ENCODE measurements around the gene PSD4. TPM values are rescaled to one million over a fixed set of nuclear protein-coding genes. Genes with fewer than 3 reads are reported as not detected.

The PSD4 gene
- total RNA-seq, 4 donors from 2014 or later = 53.8 to 102 (median 88.0) TPM

DNA sequence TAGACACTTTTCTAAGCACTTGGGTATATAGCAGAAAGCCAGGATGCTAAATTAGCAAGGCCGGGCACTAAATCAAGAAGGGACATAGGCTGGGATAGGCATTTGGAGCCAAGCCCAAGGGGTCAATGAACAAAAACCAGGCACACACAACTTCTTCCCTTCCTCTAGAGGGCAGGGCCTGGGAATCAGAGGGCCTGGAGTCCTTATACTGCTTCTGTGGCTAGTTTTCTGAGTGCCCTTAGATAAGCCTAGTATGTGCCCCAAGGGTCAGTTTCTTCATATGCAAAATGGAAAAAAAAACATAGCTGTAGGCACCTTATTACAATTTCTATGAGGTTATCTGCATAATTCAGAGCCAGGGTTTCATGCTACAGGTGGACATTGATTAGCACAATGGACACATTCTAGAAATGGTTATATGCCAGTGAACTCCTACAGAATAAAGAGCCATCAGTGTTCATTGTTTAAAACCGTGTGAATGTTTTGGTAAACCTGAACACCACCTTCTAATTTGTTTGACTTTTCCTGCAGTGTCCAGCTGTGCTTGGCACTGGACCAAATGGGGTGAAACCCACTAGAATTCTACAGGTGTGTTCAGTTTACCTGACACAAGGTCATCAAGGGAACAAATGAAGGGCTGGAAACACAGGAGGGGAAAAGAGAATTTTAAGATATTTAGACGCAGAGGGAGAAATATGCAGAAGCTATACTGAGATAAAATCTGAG is 55.4 kb downstream of the PSD4 start:
- 75% methylated on average over 3 of the region's 3 CpGs for WGBS
- peaks cover 11% of the 10 kb centered on the region for H3K4me1 ChIP-seq
- no peak overlapping the region for H3K27ac ChIP-seq
- H3K36me3 ChIP-seq = no peaks in the 10 kb centered on the region
- no peaks in the 10 kb centered on the region for H3K27me3 ChIP-seq
- no peaks in the 10 kb centered on the region for H3K9me3 ChIP-seq
- no peak for DNase-seq (ENCODE audit: low spot score in 2 of 2)
- no peak for TF ChIP-seq EP300 (IDR thresholded peaks at IDR 0.05)
- TF ChIP-seq, protein P1, sequence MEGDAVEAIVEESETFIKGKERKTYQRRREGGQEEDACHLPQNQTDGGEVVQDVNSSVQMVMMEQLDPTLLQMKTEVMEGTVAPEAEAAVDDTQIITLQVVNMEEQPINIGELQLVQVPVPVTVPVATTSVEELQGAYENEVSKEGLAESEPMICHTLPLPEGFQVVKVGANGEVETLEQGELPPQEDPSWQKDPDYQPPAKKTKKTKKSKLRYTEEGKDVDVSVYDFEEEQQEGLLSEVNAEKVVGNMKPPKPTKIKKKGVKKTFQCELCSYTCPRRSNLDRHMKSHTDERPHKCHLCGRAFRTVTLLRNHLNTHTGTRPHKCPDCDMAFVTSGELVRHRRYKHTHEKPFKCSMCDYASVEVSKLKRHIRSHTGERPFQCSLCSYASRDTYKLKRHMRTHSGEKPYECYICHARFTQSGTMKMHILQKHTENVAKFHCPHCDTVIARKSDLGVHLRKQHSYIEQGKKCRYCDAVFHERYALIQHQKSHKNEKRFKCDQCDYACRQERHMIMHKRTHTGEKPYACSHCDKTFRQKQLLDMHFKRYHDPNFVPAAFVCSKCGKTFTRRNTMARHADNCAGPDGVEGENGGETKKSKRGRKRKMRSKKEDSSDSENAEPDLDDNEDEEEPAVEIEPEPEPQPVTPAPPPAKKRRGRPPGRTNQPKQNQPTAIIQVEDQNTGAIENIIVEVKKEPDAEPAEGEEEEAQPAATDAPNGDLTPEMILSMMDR (IDR thresholded peaks at IDR 0.05) = no peak
- TF ChIP-seq POLR2A (IDR thresholded peaks at IDR 0.05) = no peak
- TF ChIP-seq POLR2AphosphoS5 (IDR thresholded peaks at IDR 0.05) = no peak
- no peak overlapping the region for H3K4me3 ChIP-seq

- H3K36me3 ChIP-seq = no peaks in the 10 kb centered on the region
Observed at GRCh38 chr2:113229795-113230194, 56.0 kb downstream of the PSD4 start.

DNA sequence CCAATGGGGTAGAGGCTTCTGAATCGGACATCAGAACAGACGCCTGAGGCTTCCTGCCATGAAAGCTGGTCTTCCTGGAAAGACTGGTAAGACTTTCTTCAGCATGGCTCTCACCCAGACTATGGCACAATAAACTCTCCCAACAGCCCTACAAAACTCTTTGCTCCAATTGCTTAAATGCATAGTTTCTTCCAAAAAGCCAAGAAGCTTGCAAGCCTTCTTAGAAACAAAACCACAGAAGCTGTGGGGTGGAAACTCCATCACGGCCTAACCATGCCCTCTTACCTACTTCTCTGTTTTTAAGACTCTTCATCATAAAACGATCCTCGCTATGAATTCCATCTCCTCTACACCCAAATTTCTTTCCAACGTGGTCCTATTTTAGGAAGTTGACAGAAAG is 56.8 kb downstream of the PSD4 start:
- DNase-seq (ENCODE audit: low spot score in 2 of 2) = no peak
- H3K9me3 ChIP-seq = no peaks in the 10 kb centered on the region
- H3K4me1 ChIP-seq = peaks cover 16% of the 10 kb centered on the region
- TF ChIP-seq POLR2AphosphoS5 (IDR thresholded peaks at IDR 0.05) (no peak), POLR2A (IDR thresholded peaks at IDR 0.05) (no peak), EP300 (IDR thresholded peaks at IDR 0.05) (no peak)
- TF ChIP-seq, protein P1 (IDR thresholded peaks at IDR 0.05) = no peak
- H3K27me3 ChIP-seq = no peaks in the 10 kb centered on the region
- H3K27ac ChIP-seq = no peak overlapping the region
- 65% methylated on average over 6 of the region's 6 CpGs for WGBS
- no peak overlapping the region for H3K4me3 ChIP-seq
- H3K36me3 ChIP-seq = no peaks in the 10 kb centered on the region

More at GRCh38 chr2:113229795-113230194, 56.0 kb downstream of the PSD4 start:
- H3K27me3 ChIP-seq = no peaks in the 10 kb centered on the region
- no peaks in the 10 kb centered on the region for H3K9me3 ChIP-seq
- peaks cover 13% of the 10 kb centered on the region for H3K4me1 ChIP-seq
- no peak for DNase-seq (ENCODE audit: low spot score in 2 of 2)
- no peak overlapping the region for H3K4me3 ChIP-seq
- TF ChIP-seq POLR2A (IDR thresholded peaks at IDR 0.05) (no peak), POLR2AphosphoS5 (IDR thresholded peaks at IDR 0.05) (no peak), EP300 (IDR thresholded peaks at IDR 0.05) (no peak)
- TF ChIP-seq, protein P1 (IDR thresholded peaks at IDR 0.05) = no peak
- no peak overlapping the region for H3K27ac ChIP-seq
- 72% methylated on average over 3 of the region's 3 CpGs for WGBS

DNA sequence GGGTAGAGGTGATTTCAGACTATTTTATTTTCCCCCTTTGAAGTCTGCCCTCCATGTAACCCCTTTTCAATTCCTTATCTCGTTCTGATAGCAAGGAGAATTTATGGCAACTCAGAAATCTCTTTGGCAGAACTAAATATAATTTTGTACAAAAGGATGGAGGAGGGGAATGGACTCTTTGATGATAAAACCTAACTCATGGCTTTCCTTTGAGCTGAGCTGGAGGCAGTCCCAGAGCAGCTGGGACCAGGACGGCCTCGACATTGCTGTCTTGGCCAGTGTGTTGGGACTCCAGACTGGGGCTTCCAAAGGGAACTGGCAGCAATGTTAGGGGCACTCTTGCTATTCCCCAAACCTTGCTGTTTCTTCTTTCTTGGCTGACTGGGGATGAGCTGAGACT is 57.3 kb downstream of the PSD4 start:
- Histone ChIP-seq H3K27ac (no peak overlapping the region), H3K27me3 (no peaks in the 10 kb centered on the region), H3K36me3 (no peaks in the 10 kb centered on the region), H3K9me3 (no peaks in the 10 kb centered on the region), H3K4me3 (no peak overlapping the region), H3K4me1 (peaks cover 16% of the 10 kb centered on the region)
- no peak for TF ChIP-seq EP300 (IDR thresholded peaks at IDR 0.05)
- no peak for TF ChIP-seq POLR2AphosphoS5 (IDR thresholded peaks at IDR 0.05)
- no peak for TF ChIP-seq POLR2A (IDR thresholded peaks at IDR 0.05)
- TF ChIP-seq, protein P1 (IDR thresholded peaks at IDR 0.05) = no peak
- no peak for DNase-seq (ENCODE audit: low spot score in 2 of 2)
- WGBS = 71% methylated on average over 2 of the region's 3 CpGs

DNA sequence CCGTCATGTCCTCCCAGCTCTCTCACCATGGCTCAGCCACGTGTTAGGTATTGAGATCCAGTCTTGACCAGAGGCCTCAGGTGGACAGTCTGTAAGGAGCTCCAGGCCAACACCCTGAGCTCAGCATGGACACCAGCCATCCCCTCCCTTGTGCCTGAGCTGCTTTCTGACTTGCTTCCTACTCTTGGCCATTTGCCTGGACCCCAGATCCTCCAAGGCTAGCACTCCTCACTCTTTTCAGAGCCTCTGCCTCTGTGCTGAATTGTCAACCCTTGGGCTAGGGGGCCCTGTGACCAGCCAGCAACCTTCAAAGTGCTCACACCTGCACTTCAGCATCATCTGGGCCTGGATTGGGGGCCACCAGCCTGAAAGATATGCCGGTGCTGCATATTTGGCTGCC is 58.4 kb downstream of the PSD4 start:
- Histone ChIP-seq H3K27me3 (no peaks in the 10 kb centered on the region), H3K36me3 (no peaks in the 10 kb centered on the region), H3K4me1 (peaks cover 16% of the 10 kb centered on the region), H3K4me3 (no peak overlapping the region), H3K9me3 (no peaks in the 10 kb centered on the region), H3K27ac (no peak overlapping the region)
- TF ChIP-seq, protein P1 (IDR thresholded peaks at IDR 0.05) = no peak
- TF ChIP-seq EP300 (IDR thresholded peaks at IDR 0.05) = no peak
- no peak for TF ChIP-seq POLR2A (IDR thresholded peaks at IDR 0.05)
- WGBS = 86% methylated on average over 3 of the region's 3 CpGs
- DNase-seq (ENCODE audit: low spot score in 2 of 2) = no peak
